Smooth muscle cell (in vitro differentiated cells): ENCODE results near the gene ARHGAP12. TPM values are rescaled to one million over a fixed set of nuclear protein-coding genes. Genes with fewer than 3 reads are reported as not detected.
A peak's percentile ranks its signal among the peaks of the same experiment; 100 is the strongest.

Experiments
- DNase-seq: peaks from one replicate; lab custom pipeline; 2025; ENCODE audit not compliant: unreplicated experiment; lab: John Stamatoyannopoulos, UW
- H2AFZ ChIP-seq: fragments of 200-600 bp; sonication (generic); 2 replicates; pipeline ENCODE4 v1.6.0; 2016; ENCODE audit warnings: antibody characterized with exemption, low read depth, mild to moderate bottlenecking
- H3F3A ChIP-seq: fragments of 200-600 bp; sonication (generic); 2 replicates; pipeline ENCODE4 v1.6.0; 2017; ENCODE audit warnings: antibody characterized with exemption, low read depth
- H3K27ac ChIP-seq: fragments of 200-600 bp; sonication (generic); 2 replicates; pipeline ENCODE4 v1.5.1; 2016; ENCODE audit warnings: low read depth, mild to moderate bottlenecking
- H3K27me3 ChIP-seq: fragments of 200-600 bp; sonication (generic); 2 replicates; pipeline ENCODE4 v1.6.1; 2016; ENCODE audit warnings: low read depth, mild to moderate bottlenecking
- H3K36me3 ChIP-seq: fragments of 200-600 bp; sonication (generic); 2 replicates; pipeline ENCODE4 v1.5.1; 2016; ENCODE audit warnings: low read depth
- H3K4me1 ChIP-seq: fragments of 200-600 bp; sonication (generic); 2 replicates; pipeline ENCODE4 v1.5.1; 2016; ENCODE audit warnings: low read depth
- H3K4me2 ChIP-seq: fragments of 200-600 bp; sonication (generic); 2 replicates; pipeline ENCODE4 v1.6.0; 2016; ENCODE audit warnings: mild to moderate bottlenecking
- H3K4me3 ChIP-seq: fragments of 200-600 bp; sonication (generic); 2 replicates; pipeline ENCODE4 v1.5.1; 2016; ENCODE audit warnings: mild to moderate bottlenecking
- H3K79me2 ChIP-seq: fragments of 200-600 bp; sonication (generic); 2 replicates; pipeline ENCODE4 v1.6.0; 2016; ENCODE audit warnings: low read depth, mild to moderate bottlenecking
- H3K9ac ChIP-seq: fragments of 200-600 bp; sonication (generic); 2 replicates; pipeline ENCODE4 v1.6.0; 2016; ENCODE audit warnings: low read depth
- H3K9me3 ChIP-seq: fragments of 200-600 bp; sonication (generic); replicated peaks from 2 replicates; pipeline ENCODE4 v1.5.1; 2016; ENCODE audit warnings: low read depth
- H4K20me1 ChIP-seq: fragments of 200-600 bp; sonication (generic); 2 replicates; pipeline ENCODE4 v1.6.0; 2016; ENCODE audit warnings: low read depth
- CTCF ChIP-seq: fragments of 200-600 bp; sonication (generic); IDR thresholded peaks from 2 replicates; pipeline ENCODE4 v1.5.1; 2017; ENCODE audit warnings: borderline replicate concordance, mild to moderate bottlenecking, antibody characterized with exemption; ENCODE audit not compliant: insufficient read depth, poor library complexity, severe bottlenecking
- WGBS: methylation state at CpG from one replicate; pipeline ENCODE4 v1.1.7; 2016; ENCODE audit warnings: low lambda C conversion rate; 5-methylcytosine and 5-hydroxymethylcytosine counted together
- polyA plus RNA-seq: library from polyadenylated mRNA; unstranded; fragments of >200 nt; fragmentation: Nextera tagmentation; extraction: Ambion mirVana; gene quantifications from 2 replicates; pipeline ENCODE4 v1.2.1, GENCODE V29; 2016
- total RNA-seq: library from RNA; depleted of rRNA; stranded (reverse); fragments of >200 nt; gene quantifications from 2 replicates; pipeline ENCODE4 v1.2.3, GENCODE V29; 2014

ARHGAP12 gene
- total and polyA plus RNA-seq, 2 experiments from 2014 or later = 14.5 to 46.2 TPM

GRCh38 chr10:31759799-31760626, 168.6 kb downstream of the ARHGAP12 start:
- peak overlapping the region; percentile 93 for H3K4me3 ChIP-seq
- no peaks in the 10 kb centered on the region for H3K9me3 ChIP-seq
- H4K20me1 ChIP-seq = no peaks in the 10 kb centered on the region
- TF ChIP-seq CTCF = no peak
- H3F3A ChIP-seq = peaks cover 31% of the 10 kb centered on the region
- H3K9ac ChIP-seq = peak overlapping the region; percentile 93
- WGBS = 2% methylated on average over 54 of the region's 63 CpGs
- H3K4me2 ChIP-seq = peak overlapping the region; percentile 98
- H3K27me3 ChIP-seq = no peaks in the 10 kb centered on the region
- no peaks in the 10 kb centered on the region for H3K36me3 ChIP-seq
- no peaks in the 10 kb centered on the region for H3K79me2 ChIP-seq
- peak overlapping the region; percentile 94 for H2AFZ ChIP-seq
- peak overlapping the region; percentile 84 for H3K27ac ChIP-seq
- DNase-seq = peak; percentile 89
- H3K4me1 ChIP-seq = peaks cover 35% of the 10 kb centered on the region

GRCh38 chr10:31759124-31759798, 169.4 kb downstream of the ARHGAP12 start:
- peak overlapping the region; percentile 94 for H2AFZ ChIP-seq
- peak overlapping the region; percentile 93 for H3K4me3 ChIP-seq
- H4K20me1 ChIP-seq = no peaks in the 10 kb centered on the region
- 6% methylated on average over 18 of the region's 36 CpGs for WGBS
- H3K79me2 ChIP-seq = no peaks in the 10 kb centered on the region
- peak overlapping the region; percentile 93 for H3K9ac ChIP-seq
- peaks cover 35% of the 10 kb centered on the region for H3K4me1 ChIP-seq
- H3F3A ChIP-seq = peaks cover 31% of the 10 kb centered on the region
- no peak for DNase-seq
- H3K9me3 ChIP-seq = no peaks in the 10 kb centered on the region
- TF ChIP-seq CTCF = no peak
- no peaks in the 10 kb centered on the region for H3K36me3 ChIP-seq
- H3K4me2 ChIP-seq = peak overlapping the region; percentile 98
- no peaks in the 10 kb centered on the region for H3K27me3 ChIP-seq
- H3K27ac ChIP-seq = peak overlapping the region; percentile 84

- Histone ChIP-seq H3K9me3 (no peaks in the 10 kb centered on the region), H3K36me3 (no peaks in the 10 kb centered on the region), H3K4me3 (peak overlapping the region; percentile 93), H3F3A (peaks cover 31% of the 10 kb centered on the region), H3K4me1 (peaks cover 35% of the 10 kb centered on the region), H3K4me2 (no peak overlapping the region), H3K27ac (no peak overlapping the region), H3K27me3 (no peaks in the 10 kb centered on the region), H2AFZ (no peak overlapping the region), H3K9ac (no peak overlapping the region), H4K20me1 (no peaks in the 10 kb centered on the region), H3K79me2 (no peaks in the 10 kb centered on the region)
- no peak for DNase-seq
- TF ChIP-seq CTCF = no peak
- 60% methylated on average over 5 of the region's 5 CpGs for WGBS
Observed at GRCh38 chr10:31758495-31758894, 170.1 kb downstream of the ARHGAP12 start.
